IPS DF 6.9 (cell line): ENCODE measurements around the gene TMEM106C.

Source experiments
- DNase-seq: peaks from one replicate; pipeline ENCODE4 v3.0.0-alpha.2; 2013; ENCODE audit warnings: low read depth, low spot score
- H3K27ac ChIP-seq: one replicate; pipeline ENCODE4 v1.5.1; 2013; ENCODE audit warnings: low read length, control low read depth
- H3K27me3 ChIP-seq: 2 replicates; pipeline ENCODE4 v1.6.1; 2013; ENCODE audit warnings: mild to moderate bottlenecking, low read length; ENCODE audit not compliant: control insufficient read depth, insufficient read depth
- H3K36me3 ChIP-seq: 2 replicates; pipeline ENCODE4 v1.6.1; 2013; ENCODE audit warnings: low read length; ENCODE audit not compliant: control insufficient read depth, insufficient read depth
- H3K4me1 ChIP-seq: 2 replicates; pipeline ENCODE4 v1.6.1; 2013; ENCODE audit warnings: low read length; ENCODE audit not compliant: control insufficient read depth, insufficient read depth
- H3K4me3 ChIP-seq: 2 replicates; pipeline ENCODE4 v1.5.1; 2013; ENCODE audit warnings: mild to moderate bottlenecking, low read length
- H3K9me3 ChIP-seq: 2 replicates; pipeline ENCODE4 v1.6.1; 2013; ENCODE audit warnings: low read length, inconsistent platforms; ENCODE audit not compliant: control insufficient read depth, insufficient read depth
- WGBS: extraction: QIAGEN DNeasy Blood & Tissue Kit; methylation state at CpG from one replicate; pipeline ENCODE4 v1.1.7; 2013; ENCODE audit warnings: mixed read lengths, missing lambda C conversion rate; ENCODE audit not compliant: insufficient read length, insufficient coverage; 5-methylcytosine and 5-hydroxymethylcytosine counted together

The TMEM106C gene

GRCh38 chr12:47967461-47968321 is 4.3 kb downstream of the TMEM106C start:
- peaks cover 1% of the 10 kb centered on the region; the same call in 1 of the 2 replicates for H3K4me1 ChIP-seq
- no CpG with 5 or more reads among the region's 5 CpGs for WGBS
- H3K4me3 ChIP-seq, result no peak overlapping the region
- H3K27me3 ChIP-seq, result peaks cover 3% of the 10 kb centered on the region; the same call in 1 of the 2 replicates
- no peaks in the 10 kb centered on the region for H3K36me3 ChIP-seq
- no peaks in the 10 kb centered on the region for H3K9me3 ChIP-seq
- no peak overlapping the region for H3K27ac ChIP-seq
- DNase-seq, result no peak

GRCh38 chr12:47969845-47970244 is 6.4 kb downstream of the TMEM106C start:
- no CpG with 5 or more reads among the region's 3 CpGs for WGBS
- no peaks in the 10 kb centered on the region for H3K4me1 ChIP-seq
- no peak overlapping the region for H3K4me3 ChIP-seq
- no peaks in the 10 kb centered on the region for H3K36me3 ChIP-seq
- peaks cover 2% of the 10 kb centered on the region; the same call in 1 of the 2 replicates for H3K27me3 ChIP-seq
- no peaks in the 10 kb centered on the region for H3K9me3 ChIP-seq
- H3K27ac ChIP-seq, result no peak overlapping the region
- no peak for DNase-seq

GRCh38 chr12:47970843-47971242 is 7.4 kb downstream of the TMEM106C start:
- H3K4me1 ChIP-seq, result no peaks in the 10 kb centered on the region
- H3K9me3 ChIP-seq, result no peaks in the 10 kb centered on the region
- DNase-seq, result no peak
- no peaks in the 10 kb centered on the region for H3K36me3 ChIP-seq
- H3K27me3 ChIP-seq, result 0 out of 2 replicates have a peak, but pooled peaks cover under 1% of the 10 kb centered on the region
- no peak overlapping the region for H3K4me3 ChIP-seq
- WGBS, result no CpG with 5 or more reads among the region's 7 CpGs
- no peak overlapping the region for H3K27ac ChIP-seq

- no CpG with 5 or more reads among the region's 6 CpGs for WGBS
- no peaks in the 10 kb centered on the region for H3K4me1 ChIP-seq
- H3K36me3 ChIP-seq, result no peaks in the 10 kb centered on the region
- H3K4me3 ChIP-seq, result no peak overlapping the region
- no peak overlapping the region for H3K27ac ChIP-seq
- H3K27me3 ChIP-seq, result no peaks in the 10 kb centered on the region
- no peak for DNase-seq
- no peaks in the 10 kb centered on the region for H3K9me3 ChIP-seq
Measured at GRCh38 chr12:47972895-47973294, 9.5 kb downstream of the TMEM106C start.

GRCh38 chr12:47973870-47974269 is 10.5 kb downstream of the TMEM106C start:
- no peak overlapping the region for H3K27ac ChIP-seq
- no CpG with 5 or more reads among the region's 9 CpGs for WGBS
- DNase-seq, result no peak
- no peaks in the 10 kb centered on the region for H3K27me3 ChIP-seq
- H3K4me3 ChIP-seq, result no peak overlapping the region
- no peaks in the 10 kb centered on the region for H3K36me3 ChIP-seq
- no peaks in the 10 kb centered on the region for H3K4me1 ChIP-seq
- H3K9me3 ChIP-seq, result no peaks in the 10 kb centered on the region

- Histone ChIP-seq H3K27me3 (no peaks in the 10 kb centered on the region), H3K27ac (no peak overlapping the region), H3K36me3 (no peaks in the 10 kb centered on the region), H3K9me3 (no peaks in the 10 kb centered on the region), H3K4me3 (no peak overlapping the region), H3K4me1 (no peaks in the 10 kb centered on the region)
- no peak for DNase-seq
- WGBS, result no CpG with 5 or more reads among the region's 16 CpGs
Measured at GRCh38 chr12:47975036-47975620, 11.7 kb downstream of the TMEM106C start.

GRCh38 chr12:47975816-47976215 is 12.4 kb downstream of the TMEM106C start:
- Histone ChIP-seq H3K4me3 (no peak overlapping the region), H3K4me1 (no peaks in the 10 kb centered on the region), H3K27ac (no peak overlapping the region), H3K36me3 (no peaks in the 10 kb centered on the region), H3K27me3 (no peaks in the 10 kb centered on the region), H3K9me3 (no peaks in the 10 kb centered on the region)
- WGBS, result no CpG with 5 or more reads among the region's 11 CpGs
- no peak for DNase-seq

- H3K4me1 ChIP-seq, result no peaks in the 10 kb centered on the region
- no peaks in the 10 kb centered on the region for H3K36me3 ChIP-seq
- no CpG with 5 or more reads among the region's 12 CpGs for WGBS
- H3K9me3 ChIP-seq, result no peaks in the 10 kb centered on the region
- H3K27me3 ChIP-seq, result no peaks in the 10 kb centered on the region
- DNase-seq, result no peak
- H3K4me3 ChIP-seq, result no peak overlapping the region
- H3K27ac ChIP-seq, result no peak overlapping the region
Measured at GRCh38 chr12:47977046-47977771, 13.8 kb downstream of the TMEM106C start.

- no peak for DNase-seq
- WGBS, result no CpG with 5 or more reads among the region's 18 CpGs
- no peak overlapping the region for H3K4me3 ChIP-seq
Measured at GRCh38 chr12:47977772-47978597, 14.6 kb downstream of the TMEM106C start.

GRCh38 chr12:47978598-47978873 is 15.1 kb downstream of the TMEM106C start:
- no CpG with 5 or more reads among the region's 7 CpGs for WGBS
- Histone ChIP-seq H3K27ac (no peak overlapping the region), H3K4me3 (no peak overlapping the region), H3K36me3 (no peaks in the 10 kb centered on the region), H3K27me3 (no peaks in the 10 kb centered on the region), H3K9me3 (no peaks in the 10 kb centered on the region), H3K4me1 (no peaks in the 10 kb centered on the region)
- DNase-seq, result no peak

More at GRCh38 chr12:47977772-47978597, 14.6 kb downstream of the TMEM106C start:
- Histone ChIP-seq H3K27ac (no peak overlapping the region), H3K27me3 (no peaks in the 10 kb centered on the region), H3K9me3 (no peaks in the 10 kb centered on the region), H3K36me3 (no peaks in the 10 kb centered on the region), H3K4me1 (no peaks in the 10 kb centered on the region)
